Neural cell (in vitro differentiated cells): ENCODE measurements around the gene LHFPL2. TPM values are rescaled to one million over a fixed set of nuclear protein-coding genes. Genes with fewer than 3 reads are reported as not detected.

Experiments
- H2AFZ ChIP-seq: fragments of 200-600, 300-800 bp; sonication (generic), shearing (Covaris generic); 2 replicates; pipeline ENCODE4 v1.6.0; 2014; ENCODE audit warnings: low read depth, mild to moderate bottlenecking, antibody characterized with exemption, low read length, moderate library complexity
- H3F3A ChIP-seq: fragments of 200-600 bp; shearing (Covaris generic); 2 replicates; pipeline ENCODE4 v1.6.1; 2016; ENCODE audit warnings: mild to moderate bottlenecking, moderate library complexity, mixed read lengths, antibody characterized with exemption, low read length; ENCODE audit not compliant: insufficient read depth, poor library complexity, severe bottlenecking
- H3K27ac ChIP-seq: fragments of 200-600, 300-800 bp; sonication (generic), shearing (Covaris generic); 2 replicates; pipeline ENCODE4 v1.5.1; 2014; ENCODE audit warnings: mild to moderate bottlenecking, low read length, moderate library complexity
- H3K27me3 ChIP-seq: fragments of 300-800, 200-600 bp; sonication (generic), shearing (Covaris generic); 2 replicates; pipeline ENCODE4 v1.6.0; 2014; ENCODE audit warnings: mild to moderate bottlenecking, low read depth, low read length, moderate library complexity; ENCODE audit not compliant: insufficient read depth
- H3K36me3 ChIP-seq: fragments of 300-800, 200-600 bp; sonication (generic), shearing (Covaris generic); 2 replicates; pipeline ENCODE4 v1.5.1; 2014; ENCODE audit warnings: mild to moderate bottlenecking, antibody characterized with exemption, low read length, moderate library complexity; ENCODE audit not compliant: insufficient read depth
- H3K4me2 ChIP-seq: fragments of 300-800, 200-600 bp; sonication (generic), shearing (Covaris generic); 2 replicates; pipeline ENCODE4 v1.6.0; 2014; ENCODE audit warnings: mild to moderate bottlenecking, low read length
- H3K4me3 ChIP-seq: fragments of 300-800, 200-600 bp; sonication (generic), shearing (Covaris generic); 2 replicates; pipeline ENCODE4 v1.5.1; 2014; ENCODE audit warnings: mild to moderate bottlenecking, low read length, moderate library complexity
- H3K79me2 ChIP-seq: fragments of 200-600 bp; shearing (Covaris generic); replicated peaks from 2 replicates; pipeline ENCODE4 v1.6.0; 2014; ENCODE audit warnings: mild to moderate bottlenecking, low read length, moderate library complexity; ENCODE audit not compliant: insufficient read depth
- H3K9ac ChIP-seq: fragments of 300-800, 200-600 bp; sonication (generic), shearing (Covaris generic); 2 replicates; pipeline ENCODE4 v1.6.1; 2016; ENCODE audit warnings: mild to moderate bottlenecking, low read length, mixed read lengths
- H3K9me2 ChIP-seq: fragments of 200-600 bp; shearing (Covaris generic); 2 replicates; pipeline ENCODE4 v1.6.1; 2016; ENCODE audit warnings: mild to moderate bottlenecking, low read length, mixed read lengths; ENCODE audit not compliant: insufficient read depth
- H3K9me3 ChIP-seq: fragments of 200-600, 300-800 bp; sonication (generic), shearing (Covaris generic); 2 replicates; pipeline ENCODE4 v1.6.1; 2016; ENCODE audit warnings: mild to moderate bottlenecking, mixed run types, low read length, moderate library complexity, mixed read lengths
- H4K20me1 ChIP-seq: fragments of 200-600 bp; shearing (Covaris generic); 2 replicates; pipeline ENCODE4 v1.6.1; 2016; ENCODE audit warnings: mild to moderate bottlenecking, mixed run types; ENCODE audit not compliant: insufficient read depth
- EP300 ChIP-seq: fragments of 450-650 bp; conservative IDR thresholded peaks from 2 replicates; pipeline ENCODE4 v1.6.1; 2014; ENCODE audit warnings: antibody characterized with exemption, mild to moderate bottlenecking, moderate library complexity; ENCODE audit not compliant: poor library complexity, severe bottlenecking
- EZH2 ChIP-seq: fragments of 200-600, 300-800 bp; shearing (Covaris generic), sonication (generic); IDR thresholded peaks from 2 replicates; pipeline ENCODE4 v1.6.1; 2014; ENCODE audit warnings: antibody characterized with exemption, low read length, borderline replicate concordance, mild to moderate bottlenecking; ENCODE audit not compliant: insufficient read depth, poor library complexity, severe bottlenecking
- MXI1 ChIP-seq: fragments of 450-650 bp; conservative IDR thresholded peaks from 2 replicates; pipeline ENCODE4 v1.6.1; 2014; ENCODE audit warnings: antibody characterized with exemption, mild to moderate bottlenecking; ENCODE audit not compliant: poor library complexity, severe bottlenecking
- POLR2AphosphoS5 ChIP-seq: IDR thresholded peaks from 2 replicates; pipeline ENCODE4 v1.6.1; 2012
- RAD21 ChIP-seq: fragments of 450-650 bp; conservative IDR thresholded peaks from 2 replicates; pipeline ENCODE4 v1.6.1; 2014; ENCODE audit warnings: antibody characterized with exemption, mild to moderate bottlenecking, moderate library complexity
- SMC3 ChIP-seq: fragments of 450-650 bp; conservative IDR thresholded peaks from 2 replicates; pipeline ENCODE4 v1.6.1; 2014; ENCODE audit warnings: antibody characterized with exemption, mild to moderate bottlenecking, moderate library complexity; ENCODE audit not compliant: poor library complexity
- TAF1 ChIP-seq: IDR thresholded peaks from 2 replicates; pipeline ENCODE4 v1.6.1; 2012; ENCODE audit warnings: low read depth
- polyA plus RNA-seq: library from polyadenylated mRNA; depleted of rRNA; stranded (reverse); fragments of >200 nt; gene quantifications from 2 replicates; pipeline ENCODE4 v1.2.3, GENCODE V29; 2014
- TF ChIP-seq, protein P1 (sequence below): fragments of 450-650 bp; IDR thresholded peaks from 2 replicates; pipeline ENCODE4 v1.5.1; 2014; ENCODE audit warnings: antibody characterized with exemption, mild to moderate bottlenecking, moderate library complexity; ENCODE audit not compliant: poor library complexity, severe bottlenecking
- TF ChIP-seq, protein P2 (sequence below): IDR thresholded peaks from 2 replicates; pipeline ENCODE4 v1.6.1; 2012; ENCODE audit warnings: borderline replicate concordance

The LHFPL2 gene
- polyA plus RNA-seq, 1 donor from 2014 or later, result 1.6 TPM

DNA sequence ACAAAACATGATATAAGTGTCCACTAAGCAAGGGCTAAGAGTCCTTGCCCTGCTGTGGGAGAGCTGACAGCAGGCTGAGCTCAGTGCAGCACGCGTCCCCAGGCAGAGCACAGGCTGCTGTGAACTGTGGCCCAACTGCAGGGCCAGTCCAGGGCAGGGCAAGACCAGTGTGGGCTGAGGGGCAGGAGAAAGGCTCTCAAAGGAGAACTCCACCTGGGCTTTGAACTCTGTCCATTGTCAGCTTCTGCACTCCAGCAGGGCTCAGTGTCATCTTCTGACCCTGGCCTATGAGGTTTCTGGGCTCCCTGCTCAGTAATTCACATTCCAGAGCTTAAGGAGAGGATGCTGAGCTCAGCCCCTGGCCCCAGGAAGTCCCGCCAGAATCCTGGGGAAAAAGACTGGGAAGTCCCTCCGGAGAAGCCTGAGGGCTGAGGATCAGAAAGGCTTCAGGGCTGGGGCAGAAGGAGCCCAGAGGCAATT is 37.4 kb downstream of the LHFPL2 start:
- no peak overlapping the region for H2AFZ ChIP-seq
- H3K36me3 ChIP-seq, result no peaks in the 10 kb centered on the region
- no peak overlapping the region for H3K9ac ChIP-seq
- H4K20me1 ChIP-seq, result no peaks in the 10 kb centered on the region
- no peaks in the 10 kb centered on the region for H3K9me2 ChIP-seq
- no peak overlapping the region for H3K4me2 ChIP-seq
- no peaks in the 10 kb centered on the region for H3K79me2 ChIP-seq
- TF ChIP-seq TAF1 (no peak), RAD21 (no peak), MXI1 (no peak), EP300 (no peak), SMC3 (no peak), POLR2AphosphoS5 (no peak), EZH2 (no peak)
- TF ChIP-seq, protein P1, sequence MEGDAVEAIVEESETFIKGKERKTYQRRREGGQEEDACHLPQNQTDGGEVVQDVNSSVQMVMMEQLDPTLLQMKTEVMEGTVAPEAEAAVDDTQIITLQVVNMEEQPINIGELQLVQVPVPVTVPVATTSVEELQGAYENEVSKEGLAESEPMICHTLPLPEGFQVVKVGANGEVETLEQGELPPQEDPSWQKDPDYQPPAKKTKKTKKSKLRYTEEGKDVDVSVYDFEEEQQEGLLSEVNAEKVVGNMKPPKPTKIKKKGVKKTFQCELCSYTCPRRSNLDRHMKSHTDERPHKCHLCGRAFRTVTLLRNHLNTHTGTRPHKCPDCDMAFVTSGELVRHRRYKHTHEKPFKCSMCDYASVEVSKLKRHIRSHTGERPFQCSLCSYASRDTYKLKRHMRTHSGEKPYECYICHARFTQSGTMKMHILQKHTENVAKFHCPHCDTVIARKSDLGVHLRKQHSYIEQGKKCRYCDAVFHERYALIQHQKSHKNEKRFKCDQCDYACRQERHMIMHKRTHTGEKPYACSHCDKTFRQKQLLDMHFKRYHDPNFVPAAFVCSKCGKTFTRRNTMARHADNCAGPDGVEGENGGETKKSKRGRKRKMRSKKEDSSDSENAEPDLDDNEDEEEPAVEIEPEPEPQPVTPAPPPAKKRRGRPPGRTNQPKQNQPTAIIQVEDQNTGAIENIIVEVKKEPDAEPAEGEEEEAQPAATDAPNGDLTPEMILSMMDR, result no peak
- TF ChIP-seq, protein P2, sequence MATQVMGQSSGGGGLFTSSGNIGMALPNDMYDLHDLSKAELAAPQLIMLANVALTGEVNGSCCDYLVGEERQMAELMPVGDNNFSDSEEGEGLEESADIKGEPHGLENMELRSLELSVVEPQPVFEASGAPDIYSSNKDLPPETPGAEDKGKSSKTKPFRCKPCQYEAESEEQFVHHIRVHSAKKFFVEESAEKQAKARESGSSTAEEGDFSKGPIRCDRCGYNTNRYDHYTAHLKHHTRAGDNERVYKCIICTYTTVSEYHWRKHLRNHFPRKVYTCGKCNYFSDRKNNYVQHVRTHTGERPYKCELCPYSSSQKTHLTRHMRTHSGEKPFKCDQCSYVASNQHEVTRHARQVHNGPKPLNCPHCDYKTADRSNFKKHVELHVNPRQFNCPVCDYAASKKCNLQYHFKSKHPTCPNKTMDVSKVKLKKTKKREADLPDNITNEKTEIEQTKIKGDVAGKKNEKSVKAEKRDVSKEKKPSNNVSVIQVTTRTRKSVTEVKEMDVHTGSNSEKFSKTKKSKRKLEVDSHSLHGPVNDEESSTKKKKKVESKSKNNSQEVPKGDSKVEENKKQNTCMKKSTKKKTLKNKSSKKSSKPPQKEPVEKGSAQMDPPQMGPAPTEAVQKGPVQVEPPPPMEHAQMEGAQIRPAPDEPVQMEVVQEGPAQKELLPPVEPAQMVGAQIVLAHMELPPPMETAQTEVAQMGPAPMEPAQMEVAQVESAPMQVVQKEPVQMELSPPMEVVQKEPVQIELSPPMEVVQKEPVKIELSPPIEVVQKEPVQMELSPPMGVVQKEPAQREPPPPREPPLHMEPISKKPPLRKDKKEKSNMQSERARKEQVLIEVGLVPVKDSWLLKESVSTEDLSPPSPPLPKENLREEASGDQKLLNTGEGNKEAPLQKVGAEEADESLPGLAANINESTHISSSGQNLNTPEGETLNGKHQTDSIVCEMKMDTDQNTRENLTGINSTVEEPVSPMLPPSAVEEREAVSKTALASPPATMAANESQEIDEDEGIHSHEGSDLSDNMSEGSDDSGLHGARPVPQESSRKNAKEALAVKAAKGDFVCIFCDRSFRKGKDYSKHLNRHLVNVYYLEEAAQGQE, result no peak
- no peak overlapping the region for H3K27ac ChIP-seq
- no peaks in the 10 kb centered on the region for H3K9me3 ChIP-seq
- H3K4me3 ChIP-seq, result no peak overlapping the region
- no peaks in the 10 kb centered on the region for H3K27me3 ChIP-seq
- H3F3A ChIP-seq, result no peaks in the 10 kb centered on the region

DNA sequence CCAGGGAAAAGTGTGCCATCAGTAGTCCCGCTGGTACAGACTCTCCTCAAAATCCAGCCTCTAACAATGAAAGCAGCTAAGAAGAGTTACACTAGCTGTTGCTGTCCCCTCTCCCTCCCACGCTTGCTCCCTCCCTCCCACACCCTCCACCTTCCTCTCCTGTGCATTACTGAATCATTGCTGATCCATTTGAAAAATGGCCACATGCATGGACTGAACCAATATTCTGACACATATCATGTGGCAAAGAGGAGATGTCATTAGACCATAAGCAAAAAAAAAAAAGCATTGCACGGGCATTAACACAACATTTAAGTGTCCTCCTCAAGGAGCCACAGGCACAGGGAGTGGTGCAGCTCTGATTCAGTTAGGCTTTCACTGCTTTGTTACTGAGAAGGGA is 37.9 kb downstream of the LHFPL2 start:
- Histone ChIP-seq H3K4me2 (no peak overlapping the region), H3K9me2 (no peaks in the 10 kb centered on the region), H3K36me3 (no peaks in the 10 kb centered on the region), H3K27me3 (no peaks in the 10 kb centered on the region), H4K20me1 (no peaks in the 10 kb centered on the region), H2AFZ (no peak overlapping the region), H3F3A (no peaks in the 10 kb centered on the region), H3K9ac (no peak overlapping the region), H3K79me2 (no peaks in the 10 kb centered on the region), H3K9me3 (no peaks in the 10 kb centered on the region), H3K27ac (no peak overlapping the region), H3K4me3 (no peak overlapping the region)
- no peak for TF ChIP-seq MXI1
- TF ChIP-seq, protein P2, result no peak
- no peak for TF ChIP-seq POLR2AphosphoS5
- no peak for TF ChIP-seq EZH2
- TF ChIP-seq RAD21, result no peak
- no peak for TF ChIP-seq TAF1
- no peak for TF ChIP-seq EP300
- TF ChIP-seq, protein P1, result no peak
- no peak for TF ChIP-seq SMC3
